HEK293 (cell line): ENCODE measurements around the gene SETD7.
A peak's percentile ranks its signal among the peaks of the same experiment; 100 is the strongest.

Source experiments
- CTCF ChIA-PET: fragments of 350-600 bp; formaldehyde crosslinking; extraction: SDS; loops from one replicate; lab custom pipeline; 2021; ENCODE audit warnings: antibody characterized with exemption; lab: Yijun Ruan, JAX
- POLR2A ChIA-PET: fragments of 300-600 bp; formaldehyde crosslinking; extraction: SDS; loops from one replicate; lab custom pipeline; 2020; ENCODE audit warnings: antibody characterized with exemption, inconsistent platforms; lab: Yijun Ruan, JAX
- H3K27ac ChIP-seq: fragments of 200-500 bp; sonication (Bioruptor generic); 2 replicates; pipeline ENCODE4 v1.5.1; 2014; ENCODE audit warnings: low read depth, low read length, control low read depth, inconsistent platforms; ENCODE audit errors: extremely low read depth
- H3K36me3 ChIP-seq, 2 experiments: fragments of 200-500 bp in 1 of 2; sonication (Bioruptor generic) in 1 of 2; 1 replicate in 1 of 2; 2 replicates in 1 of 2; pipeline ENCODE4 v1.5.1; 2014 to 2017; ENCODE audit warnings: inconsistent platforms in 2 of 2, low read length in 2 of 2; ENCODE audit not compliant: control insufficient read depth in 2 of 2, insufficient read depth in 1 of 2
- H3K4me1 ChIP-seq: fragments of 200-500 bp; sonication (Bioruptor generic); 2 replicates; pipeline ENCODE4 v1.5.1; 2014; ENCODE audit warnings: mild to moderate bottlenecking, low read length, inconsistent platforms; ENCODE audit not compliant: control insufficient read depth, insufficient read depth
- H3K4me3 ChIP-seq: 2 replicates; pipeline ENCODE4 v1.5.1; 2011; ENCODE audit warnings: low read depth, mild to moderate bottlenecking, control low read depth, low read length, moderate library complexity
- H3K9me3 ChIP-seq: fragments of 200-500 bp; sonication (Bioruptor generic); 2 replicates; pipeline ENCODE4 v1.5.1; 2014; ENCODE audit warnings: low read depth, low read length, inconsistent platforms; ENCODE audit not compliant: control insufficient read depth, insufficient read depth
- KLF1 ChIP-seq: fragments of 450-650 bp; formaldehyde crosslinking; IDR thresholded peaks from 2 replicates; pipeline ENCODE4 v1.5.1; 2016; ENCODE audit warnings: missing biosample characterization, missing genetic modification characterization
- MZF1 ChIP-seq: fragments of 450-650 bp; formaldehyde crosslinking; IDR thresholded peaks from 2 replicates; pipeline ENCODE4 v1.5.1; 2017; ENCODE audit warnings: missing biosample characterization, missing genetic modification characterization, borderline replicate concordance
- OSR2 ChIP-seq: fragments of 450-650 bp; formaldehyde crosslinking; IDR thresholded peaks from 2 replicates; pipeline ENCODE4 v1.5.1; 2016; ENCODE audit warnings: missing biosample characterization, missing genetic modification characterization
- SP3 ChIP-seq: fragments of 450-650 bp; formaldehyde crosslinking; IDR thresholded peaks from 2 replicates; pipeline ENCODE4 v1.5.1; 2016; ENCODE audit warnings: missing biosample characterization, missing genetic modification characterization
- TCF7L2 ChIP-seq: IDR thresholded peaks from 2 replicates; pipeline ENCODE4 v1.6.1; 2011; ENCODE audit warnings: low read depth, mild to moderate bottlenecking, inconsistent platforms, low read length, moderate library complexity, borderline replicate concordance
- ZBTB17 ChIP-seq: fragments of 450-650 bp; formaldehyde crosslinking; IDR thresholded peaks from 2 replicates; pipeline ENCODE4 v1.5.1; 2016; ENCODE audit warnings: missing biosample characterization, missing genetic modification characterization
- ZBTB20 ChIP-seq: fragments of 450-650 bp; formaldehyde crosslinking; IDR thresholded peaks from 2 replicates; pipeline ENCODE4 v1.5.1; 2016; ENCODE audit warnings: missing biosample characterization, missing genetic modification characterization
- ZNF133 ChIP-seq: fragments of 450-650 bp; formaldehyde crosslinking; IDR thresholded peaks from 2 replicates; pipeline ENCODE4 v1.5.1; 2016; ENCODE audit warnings: missing biosample characterization, missing genetic modification characterization
- ZNF138 ChIP-seq: fragments of 450-650 bp; formaldehyde crosslinking; IDR thresholded peaks from 2 replicates; pipeline ENCODE4 v1.5.1; 2016; ENCODE audit warnings: missing biosample characterization, missing genetic modification characterization, borderline replicate concordance
- ZNF140 ChIP-seq: fragments of 450-650 bp; formaldehyde crosslinking; IDR thresholded peaks from 2 replicates; pipeline ENCODE4 v1.5.1; 2016; ENCODE audit warnings: missing biosample characterization, missing genetic modification characterization
- ZNF211 ChIP-seq: fragments of 450-650 bp; formaldehyde crosslinking; IDR thresholded peaks from 2 replicates; pipeline ENCODE4 v1.5.1; 2016; ENCODE audit warnings: low read depth, missing biosample characterization, missing genetic modification characterization
- ZNF266 ChIP-seq: fragments of 450-650 bp; formaldehyde crosslinking; IDR thresholded peaks from 2 replicates; pipeline ENCODE4 v1.5.1; 2016; ENCODE audit warnings: missing biosample characterization, missing genetic modification characterization, low read depth
- ZNF335 ChIP-seq: fragments of 450-650 bp; formaldehyde crosslinking; conservative IDR thresholded peaks from 2 replicates; pipeline ENCODE4 v1.5.1; 2016; ENCODE audit warnings: missing biosample characterization, missing genetic modification characterization
- ZNF514 ChIP-seq: fragments of 450-650 bp; formaldehyde crosslinking; IDR thresholded peaks from 2 replicates; pipeline ENCODE4 v1.5.1; 2016; ENCODE audit warnings: missing biosample characterization, missing genetic modification characterization
- ZNF600 ChIP-seq: fragments of 450-650 bp; formaldehyde crosslinking; IDR thresholded peaks from 2 replicates; pipeline ENCODE4 v1.5.1; 2016; ENCODE audit warnings: missing biosample characterization, missing genetic modification characterization
- ZNF629 ChIP-seq: fragments of 450-650 bp; formaldehyde crosslinking; IDR thresholded peaks from 2 replicates; pipeline ENCODE4 v1.5.1; 2017; ENCODE audit warnings: missing biosample characterization, missing genetic modification characterization
- ZNF701 ChIP-seq: fragments of 450-650 bp; formaldehyde crosslinking; IDR thresholded peaks from 2 replicates; pipeline ENCODE4 v1.5.1; 2016; ENCODE audit warnings: missing biosample characterization, missing genetic modification characterization
- ZNF785 ChIP-seq: fragments of 450-650 bp; formaldehyde crosslinking; IDR thresholded peaks from 2 replicates; pipeline ENCODE4 v1.5.1; 2016; ENCODE audit warnings: missing biosample characterization, missing genetic modification characterization

SETD7 gene

GRCh38 chr4:139581096-139581495, 25.1 kb upstream of the SETD7 start (continued):
- TF ChIP-seq ZNF140 (tag by site-specific recombination) (no peak), SP3 (tag by site-specific recombination) (no peak), ZNF138 (tag by site-specific recombination) (no peak)

GRCh38 chr4:139576219-139576618, 20.2 kb upstream of the SETD7 start:
- no peak for TF ChIP-seq ZNF785 (tag by site-specific recombination)
- no peak for TF ChIP-seq KLF1 (tag by site-specific recombination)
- TF ChIP-seq ZNF701: no peak
- TF ChIP-seq ZBTB20 (tag by site-specific recombination): 0 out of 2 replicates have a peak, but pooled peaks have one; percentile 13
- no peak for TF ChIP-seq ZNF266 (tag by site-specific recombination)
- no peak overlapping the region for H3K27ac ChIP-seq
- CTCF ChIA-PET: no interaction called here

DNA sequence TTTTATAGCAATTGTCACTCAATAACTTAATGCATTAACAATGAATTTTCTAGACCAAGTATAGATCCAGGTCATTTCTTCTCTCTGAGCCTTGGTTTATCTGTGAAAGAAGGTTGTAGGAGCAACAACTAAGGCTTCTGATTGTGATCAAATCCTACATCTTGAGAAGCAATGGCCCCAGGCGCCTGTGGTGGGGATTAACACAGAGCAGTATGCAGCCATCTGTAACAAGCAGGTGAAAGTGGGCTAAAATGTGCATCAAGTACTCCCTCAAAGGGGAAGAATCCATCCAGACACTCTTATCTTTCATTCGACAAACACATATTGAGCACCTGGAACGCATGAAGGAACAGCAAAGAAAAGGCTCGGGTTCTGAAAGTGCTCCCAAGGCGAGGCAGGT, 19.1 kb upstream of the SETD7 start:
- no peak overlapping the region for H3K4me3 ChIP-seq
- POLR2A ChIA-PET: no interaction called here
- H3K4me1 ChIP-seq: no peaks in the 10 kb centered on the region
- TF ChIP-seq ZNF211 (tag by site-specific recombination): no peak
- no peaks in the 10 kb centered on the region for H3K36me3 ChIP-seq
- no peak overlapping the region for H3K27ac ChIP-seq
- CTCF ChIA-PET: interaction anchor here (0.6 kb wide), 1 partner anchor 82 kb away, joined by 3 read pairs; no protein-coding TSS in a partner anchor
- no peaks in the 10 kb centered on the region for H3K9me3 ChIP-seq

More at GRCh38 chr4:139576219-139576618, 20.2 kb upstream of the SETD7 start:
- POLR2A ChIA-PET: no interaction called here
- no peaks in the 10 kb centered on the region for H3K36me3 ChIP-seq
- no peaks in the 10 kb centered on the region for H3K9me3 ChIP-seq
- no peaks in the 10 kb centered on the region for H3K4me1 ChIP-seq
- no peak overlapping the region for H3K4me3 ChIP-seq

- no peak overlapping the region for H3K4me3 ChIP-seq
- ChIA-PET POLR2A (no interaction called here), CTCF (interaction anchor here (0.6 kb wide), 1 partner anchor 82 kb away, joined by 3 read pairs; no protein-coding TSS in a partner anchor)
- TF ChIP-seq TCF7L2 (0 out of 2 replicates have a peak, but pooled peaks have one; percentile 20), ZNF133 (no peak), OSR2 (tag by site-specific recombination) (no peak), ZNF629 (no peak), ZNF335 (tag by site-specific recombination) (peak; percentile 37; the same call in 1 of the 2 replicates), ZNF514 (tag by site-specific recombination) (no peak)
- no peaks in the 10 kb centered on the region for H3K4me1 ChIP-seq
- no peak overlapping the region for H3K27ac ChIP-seq
- H3K9me3 ChIP-seq: no peaks in the 10 kb centered on the region
- no peaks in the 10 kb centered on the region for H3K36me3 ChIP-seq
These were observed 18.6 kb upstream of the SETD7 start for GRCh38 chr4:139574641-139575040.

GRCh38 chr4:139568206-139568955, 12.4 kb upstream of the SETD7 start:
- no peaks in the 10 kb centered on the region for H3K9me3 ChIP-seq
- H3K27ac ChIP-seq: no peak overlapping the region
- H3K36me3 ChIP-seq: no peaks in the 10 kb centered on the region
- H3K4me3 ChIP-seq: no peak overlapping the region
- H3K4me1 ChIP-seq: no peaks in the 10 kb centered on the region
- CTCF ChIA-PET: no interaction called here
- TF ChIP-seq MZF1 (tag by site-specific recombination): no peak
- peak; percentile 62 for TF ChIP-seq ZNF600
- TF ChIP-seq ZBTB17 (tag by site-specific recombination): peak; percentile 52; the same call in 1 of the 2 replicates
- POLR2A ChIA-PET: no interaction called here
